Ammon's horn (tissue), 1 donor: ENCODE measurements around the gene ZDHHC21.

ENCODE experiments used
- DNase-seq: peaks from one replicate; pipeline ENCODE4 v3.0.0-alpha.2; 2016; ENCODE audit warnings: low spot score

ZDHHC21 gene

GRCh38 chr9:14693251-14693861 lies at the start of gene ZDHHC21:
ZDHHC21 (minus strand) TSS chr9:14693432; CDS start chr9:14674340, 19,092 bp downstream.
- peak; percentile 82 for DNase-seq

GRCh38 chr9:14741369-14741768 lies 48.1 kb upstream of the ZDHHC21 start:
- no peak for DNase-seq

GRCh38 chr9:14733133-14733532 lies 39.9 kb upstream of the ZDHHC21 start:
- no peak for DNase-seq

- DNase-seq = no peak
Observed at GRCh38 chr9:14731294-14731981, 38.2 kb upstream of the ZDHHC21 start.

GRCh38 chr9:14730461-14730898 lies 37.2 kb upstream of the ZDHHC21 start:
- DNase-seq = peak; percentile 18

- no peak for DNase-seq
Observed at GRCh38 chr9:14723301-14723700, 30.1 kb upstream of the ZDHHC21 start.

- DNase-seq = no peak
Observed at GRCh38 chr9:14722391-14723035, 29.3 kb upstream of the ZDHHC21 start, which contains the start of gene CER1. CER1 (minus strand) TSS chr9:14722733; CDS start chr9:14722672, 61 bp downstream.

GRCh38 chr9:14719231-14719923 lies 26.1 kb upstream of the ZDHHC21 start:
- DNase-seq = no peak

GRCh38 chr9:14715102-14715501 lies 21.9 kb upstream of the ZDHHC21 start:
- no peak for DNase-seq

GRCh38 chr9:14713187-14713767 lies 20.0 kb upstream of the ZDHHC21 start:
- DNase-seq = no peak

GRCh38 chr9:14710804-14711203 lies 17.6 kb upstream of the ZDHHC21 start:
- no peak for DNase-seq

- DNase-seq = no peak
Observed at GRCh38 chr9:14706530-14707140, 13.4 kb upstream of the ZDHHC21 start.

- DNase-seq = no peak
Observed at GRCh38 chr9:14705079-14705478, 11.8 kb upstream of the ZDHHC21 start.

- no peak for DNase-seq
Observed at GRCh38 chr9:14704281-14704680, 11.0 kb upstream of the ZDHHC21 start.

- no peak for DNase-seq
Observed at GRCh38 chr9:14702200-14702720, 9.0 kb upstream of the ZDHHC21 start.

GRCh38 chr9:14692470-14693250 lies 572 bp downstream of the ZDHHC21 start:
- DNase-seq = peak; percentile 18

- DNase-seq = no peak
Observed at GRCh38 chr9:14690948-14691730, 2.1 kb downstream of the ZDHHC21 start.

GRCh38 chr9:14687042-14687719 lies 6.1 kb downstream of the ZDHHC21 start:
- DNase-seq = no peak

- DNase-seq = no peak
Observed at GRCh38 chr9:14686168-14686567, 7.1 kb downstream of the ZDHHC21 start.
